Right lobe of liver (tissue), 6 donors: ENCODE results near the gene ZNF302. TPM values are rescaled to one million over a fixed set of nuclear protein-coding genes. Genes with fewer than 3 reads are reported as not detected.
A peak's percentile ranks its signal among the peaks of the same experiment; 100 is the strongest.

Experiments used
- ATAC-seq, 4 donors: fragments of 200-7000 bp; cut with Tn5 transposase; one replicate each; pipeline ENCODE4 v1.9.1; 2020; ENCODE audit warnings: mild to moderate bottlenecking in 4 of 4, moderate library complexity in 4 of 4
- DNase-seq, 3 donors: peaks; one replicate each; pipeline ENCODE4 v3.0.0-alpha.2; 2020
- H3K27ac ChIP-seq, 3 donors: fragments of 200-600 bp; one replicate each; pipeline ENCODE4 v1.8.0; 2022
- H3K27me3 ChIP-seq, 2 donors: fragments of 200-600 bp; one replicate each; pipeline ENCODE4 v1.8.0; 2022
- H3K36me3 ChIP-seq, 4 donors: fragments of 200-600 bp; sonication (generic) in 1 of 4; one replicate each; pipeline versions ENCODE4 v1.5.1 to v1.8.0; 2017 to 2022; ENCODE audit warnings: control low read depth in 1 of 4
- H3K4me1 ChIP-seq, 4 donors: fragments of 200-600 bp; sonication (generic) in 1 of 4; one replicate each; pipeline versions ENCODE4 v1.5.1 to v1.8.0; 2017 to 2022; ENCODE audit warnings: control low read depth in 1 of 4
- H3K4me3 ChIP-seq, 3 donors: fragments of 200-600 bp; one replicate each; pipeline ENCODE4 v1.8.0; 2022
- H3K9me3 ChIP-seq, 4 donors: fragments of 200-600 bp; sonication (generic) in 1 of 4; one replicate each; pipeline versions ENCODE4 v1.5.1 to v1.8.0; 2017 to 2022; ENCODE audit warnings: control low read depth in 1 of 4
- POLR2A ChIP-seq: fragments of 450-650 bp; IDR thresholded peaks from one replicate; pipeline ENCODE4 v1.6.1; 2017; ENCODE audit warnings: antibody characterized with exemption, mild to moderate bottlenecking
- WGBS: methylation state at CpG from one replicate; pipeline ENCODE4 v1.1.6; 2018; ENCODE audit warnings: low coverage, low lambda C conversion rate; ENCODE audit not compliant: insufficient coverage; ENCODE audit errors: missing lambda C conversion rate; 5-methylcytosine and 5-hydroxymethylcytosine counted together
- intact Hi-C, 2 donors: fragments of 100-400 bp; cut with DNase I; formaldehyde crosslinking; loops; one replicate each; pipeline versions ENCODE4 v1.11.2 to v1.14.1; 2022
- total RNA-seq, 6 experiments: library from RNA; depleted of rRNA in 2 of 6; stranded (reverse); fragments of >200 nt in 2 of 6; fragmentation: NEBNext Ultra II Directional in 3 of 6; extraction: Animal tissue kit (Norgen Biotek cat#: 25700) in 3 of 6; gene quantifications; one replicate each; pipeline versions ENCODE4 v1.1.0 to v1.2.4, GENCODE V29; 2016 to 2023
- TF ChIP-seq, protein P1 (sequence below), 4 donors: fragments of 200-600 bp in 3 of 4; fragments of 450-650 bp in 1 of 4; IDR thresholded peaks; one replicate each; pipeline versions ENCODE4 v1.5.1 to v1.8.0; 2016 to 2022; ENCODE audit warnings: antibody characterized with exemption in 4 of 4, mild to moderate bottlenecking in 2 of 4
- donor health status: DM: no; HTN: yes; CAD: no.
- donor health status: DM: no; HTN: no; CAD: no.
- donor health status: DM: no; HTN: no; CAD: no.
- donor health status: DM: no; HTN: yes; CAD: no.
- donor health status: DM: no; HTN: yes; CAD: no.

ZNF302 gene
- total RNA-seq, 6 experiments from 2014 or later = 7.3 to 14.5 (median 10.1) TPM

DNA sequence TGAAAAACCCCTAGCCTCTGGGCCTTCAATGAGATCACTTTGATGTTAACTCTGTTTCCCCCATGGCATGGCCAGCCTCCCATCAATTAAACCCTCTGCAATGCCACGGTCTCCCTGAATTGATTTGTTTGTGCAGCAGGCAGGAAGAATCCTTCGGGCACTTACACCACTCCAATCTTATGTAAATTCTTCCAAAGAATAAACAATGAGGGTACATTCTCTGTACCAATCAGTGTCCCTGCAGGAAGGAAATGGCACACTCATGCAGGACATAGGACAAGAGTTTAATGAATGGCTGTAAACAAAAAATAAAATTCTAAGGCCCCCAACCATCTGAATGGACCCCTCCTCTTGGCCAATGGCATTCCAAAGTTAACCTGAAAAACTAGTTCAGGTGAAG is 22.7 kb upstream of the ZNF302 start:
- Histone ChIP-seq H3K36me3 (no peaks in the 10 kb centered on the region), H3K4me1 (peaks cover 0 to 23% (median 5%) of the 10 kb centered on the region in 4 donors), H3K9me3 (peaks cover 0 to 12% (median 0%) of the 10 kb centered on the region in 4 donors), H3K4me3 (no peak overlapping the region), H3K27ac (no peak overlapping the region), H3K27me3 (no peaks in the 10 kb centered on the region)
- ATAC-seq (peak in 2 of 4 donors; percentile 11 to 38), DNase-seq (no peak)
- WGBS = 0% methylated on average over 2 of the region's 2 CpGs
- intact Hi-C loops = no loop called here
- no peak for TF ChIP-seq POLR2A
- TF ChIP-seq, protein P1, sequence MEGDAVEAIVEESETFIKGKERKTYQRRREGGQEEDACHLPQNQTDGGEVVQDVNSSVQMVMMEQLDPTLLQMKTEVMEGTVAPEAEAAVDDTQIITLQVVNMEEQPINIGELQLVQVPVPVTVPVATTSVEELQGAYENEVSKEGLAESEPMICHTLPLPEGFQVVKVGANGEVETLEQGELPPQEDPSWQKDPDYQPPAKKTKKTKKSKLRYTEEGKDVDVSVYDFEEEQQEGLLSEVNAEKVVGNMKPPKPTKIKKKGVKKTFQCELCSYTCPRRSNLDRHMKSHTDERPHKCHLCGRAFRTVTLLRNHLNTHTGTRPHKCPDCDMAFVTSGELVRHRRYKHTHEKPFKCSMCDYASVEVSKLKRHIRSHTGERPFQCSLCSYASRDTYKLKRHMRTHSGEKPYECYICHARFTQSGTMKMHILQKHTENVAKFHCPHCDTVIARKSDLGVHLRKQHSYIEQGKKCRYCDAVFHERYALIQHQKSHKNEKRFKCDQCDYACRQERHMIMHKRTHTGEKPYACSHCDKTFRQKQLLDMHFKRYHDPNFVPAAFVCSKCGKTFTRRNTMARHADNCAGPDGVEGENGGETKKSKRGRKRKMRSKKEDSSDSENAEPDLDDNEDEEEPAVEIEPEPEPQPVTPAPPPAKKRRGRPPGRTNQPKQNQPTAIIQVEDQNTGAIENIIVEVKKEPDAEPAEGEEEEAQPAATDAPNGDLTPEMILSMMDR (IDR thresholded peaks at IDR 0.05) = no peak

DNA sequence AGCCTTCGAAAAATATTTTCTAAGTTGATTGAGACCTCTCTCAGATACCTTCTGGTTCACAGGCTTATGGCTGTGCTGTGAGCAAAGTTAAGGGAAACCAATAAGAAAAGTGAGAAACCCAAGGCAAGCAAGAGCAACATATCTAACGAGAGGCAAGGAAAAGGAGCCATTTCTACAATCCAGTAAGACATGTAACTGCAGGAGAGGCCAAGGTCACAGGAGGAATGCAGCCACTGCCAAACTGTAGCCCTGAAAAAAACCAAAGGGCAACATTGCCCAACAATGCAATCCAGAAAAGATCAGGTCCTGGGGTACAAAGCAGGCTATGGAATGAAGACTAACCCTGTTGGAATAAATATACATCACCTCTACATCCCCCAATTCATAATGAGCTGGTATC is 21.8 kb upstream of the ZNF302 start:
- no peaks in the 10 kb centered on the region for H3K36me3 ChIP-seq
- DNase-seq = no peak
- ATAC-seq = peak; percentile 76 to 91 (median 80)
- peaks cover 0 to 12% (median 0%) of the 10 kb centered on the region in 4 donors for H3K9me3 ChIP-seq
- peaks cover 0 to 23% (median 5%) of the 10 kb centered on the region in 4 donors for H3K4me1 ChIP-seq
- TF ChIP-seq POLR2A = no peak
- TF ChIP-seq, protein P1 (IDR thresholded peaks at IDR 0.05) = no peak
- no peak overlapping the region for H3K27ac ChIP-seq
- H3K4me3 ChIP-seq = no peak overlapping the region
- H3K27me3 ChIP-seq = no peaks in the 10 kb centered on the region
- intact Hi-C loops = no loop called here
- WGBS = 61% methylated on average over 2 of the region's 2 CpGs

DNA sequence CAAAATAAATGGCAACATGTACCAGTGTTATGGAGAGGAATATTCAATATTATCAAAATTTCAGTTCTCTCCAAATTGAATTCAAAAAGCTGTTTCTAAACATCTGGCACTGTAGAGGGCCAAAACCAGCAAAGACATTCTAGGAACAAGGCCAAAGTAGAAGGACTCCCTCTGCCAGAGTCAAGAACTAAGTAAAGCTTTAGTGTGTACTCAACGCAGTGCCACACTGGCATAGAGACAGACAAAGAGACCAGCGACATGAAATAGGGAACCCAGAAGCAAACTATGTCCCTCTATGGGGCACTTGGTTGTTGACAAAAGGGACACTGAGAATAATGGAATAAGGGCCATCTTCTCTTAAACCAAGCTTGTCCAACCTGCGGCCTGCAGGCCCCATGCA is 16.1 kb upstream of the ZNF302 start:
- ATAC-seq = peak; percentile 84 to 94 (median 92)
- WGBS = 46% methylated on average over 3 of the region's 3 CpGs
- Histone ChIP-seq H3K27ac (peak overlapping the region in 2 of 3 donors; percentile 2 to 51), H3K4me1 (peaks cover 0 to 44% (median 8%) of the 10 kb centered on the region in 4 donors), H3K9me3 (no peaks in the 10 kb centered on the region), H3K27me3 (no peaks in the 10 kb centered on the region), H3K36me3 (no peaks in the 10 kb centered on the region), H3K4me3 (no peak overlapping the region)
- TF ChIP-seq, protein P1 (IDR thresholded peaks at IDR 0.05) = no peak
- TF ChIP-seq POLR2A = no peak
- intact Hi-C loops = no loop called here
- peak in 2 of 3 donors; percentile 59 to 83 for DNase-seq

DNA sequence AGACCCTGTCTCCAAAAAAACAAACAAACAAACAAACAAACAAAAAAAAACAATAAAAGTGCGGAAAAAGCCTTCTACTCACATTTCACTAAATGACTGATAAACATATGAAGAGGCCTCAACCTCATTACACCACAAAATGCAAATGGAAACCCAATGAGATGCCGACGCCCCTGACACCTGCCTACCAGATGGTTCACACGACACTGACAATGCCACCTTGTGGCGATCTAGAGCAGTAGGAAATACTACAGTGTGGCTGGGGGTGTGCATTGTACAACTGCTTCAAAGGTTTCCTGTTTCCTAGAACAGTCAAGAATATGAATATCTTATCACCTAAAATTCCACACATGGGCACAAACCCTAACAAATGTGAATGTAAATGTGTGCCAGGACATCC is 14.6 kb upstream of the ZNF302 start:
- H3K4me1 ChIP-seq = peaks cover 0 to 38% (median 8%) of the 10 kb centered on the region in 4 donors
- intact Hi-C loops = no loop called here
- no peak for DNase-seq
- H3K9me3 ChIP-seq = no peaks in the 10 kb centered on the region
- H3K4me3 ChIP-seq = no peak overlapping the region
- WGBS = 26% methylated on average over 5 of the region's 5 CpGs
- no peaks in the 10 kb centered on the region for H3K27me3 ChIP-seq
- no peaks in the 10 kb centered on the region for H3K36me3 ChIP-seq
- peak; percentile 21 to 60 (median 35) for ATAC-seq
- no peak overlapping the region for H3K27ac ChIP-seq
- TF ChIP-seq, protein P1 (IDR thresholded peaks at IDR 0.05) = peak; percentile 33 to 56 (median 42)
- TF ChIP-seq POLR2A = no peak
